Effector memory CD4-positive, alpha-beta T cell (primary cell): ENCODE measurements around the gene FLOT2.
"Not testable (repeated sequence)": the region's sequence is repeated elsewhere in the genome, so short reads cannot be mapped to it uniquely, and the experiment has no call there.

Experiments used
- DNase-seq, 3 donors: peaks; one replicate each; pipeline ENCODE4 v3.0.0-alpha.2; 2020
- H3K27ac ChIP-seq: 2 replicates; pipeline ENCODE4 v1.7.0; 2013; ENCODE audit warnings: mild to moderate bottlenecking, low read length, moderate library complexity; ENCODE audit not compliant: insufficient read depth, poor library complexity, severe bottlenecking
- H3K27me3 ChIP-seq: replicated peaks from 2 replicates; pipeline ENCODE4 v1.7.0; 2013; ENCODE audit warnings: mild to moderate bottlenecking, low read length; ENCODE audit not compliant: insufficient read depth, control insufficient read depth, poor library complexity, severe bottlenecking
- H3K36me3 ChIP-seq: 2 replicates; pipeline ENCODE4 v1.7.0; 2013; ENCODE audit warnings: mild to moderate bottlenecking, low read length, moderate library complexity; ENCODE audit not compliant: control insufficient read depth, insufficient read depth
- H3K4me1 ChIP-seq: 2 replicates; pipeline ENCODE4 v1.7.0; 2013; ENCODE audit warnings: low read length, mild to moderate bottlenecking; ENCODE audit not compliant: control insufficient read depth, insufficient read depth, poor library complexity, severe bottlenecking
- H3K4me3 ChIP-seq: 2 replicates; pipeline ENCODE4 v1.7.0; 2013; ENCODE audit warnings: low read length, low read depth, mild to moderate bottlenecking; ENCODE audit not compliant: insufficient read depth, poor library complexity, severe bottlenecking
- H3K9me3 ChIP-seq: 2 replicates; pipeline ENCODE4 v1.7.0; 2013; ENCODE audit warnings: mild to moderate bottlenecking, low read length, moderate library complexity; ENCODE audit not compliant: control insufficient read depth

The FLOT2 gene

DNA sequence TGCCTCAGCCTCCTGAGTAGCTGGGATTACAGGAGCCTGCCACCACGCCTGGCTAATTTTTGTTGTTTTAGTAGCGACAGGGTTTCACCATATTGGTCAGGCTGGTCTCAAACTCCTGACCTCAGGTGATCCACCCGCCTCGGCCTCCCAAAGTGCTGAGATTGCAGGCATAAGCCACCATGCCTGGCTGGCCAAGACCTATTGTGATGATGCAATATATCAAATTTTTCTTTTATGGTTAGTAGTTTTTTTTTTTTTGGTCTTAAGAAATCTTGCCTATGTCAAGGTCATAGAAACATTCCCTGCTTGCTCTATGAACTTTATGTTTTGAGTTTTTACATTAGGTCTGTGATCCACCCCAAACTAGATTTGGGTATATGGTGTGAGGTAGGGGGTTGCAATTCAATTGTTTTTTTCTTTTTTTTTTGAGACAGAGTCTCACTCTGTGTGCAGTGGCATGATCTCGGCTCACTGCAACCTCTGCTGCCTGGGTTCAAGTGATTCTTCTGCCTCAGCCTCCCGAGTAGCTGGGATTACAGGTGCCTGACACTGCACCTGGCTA lies 20.3 kb downstream of the FLOT2 start:
- H3K27ac ChIP-seq, H3K9me3 ChIP-seq, H3K4me3 ChIP-seq, DNase-seq, H3K27me3 ChIP-seq, H3K4me1 ChIP-seq: not testable (repeated sequence)
- H3K36me3 ChIP-seq, result peaks cover 39% of the 10 kb centered on the region

DNA sequence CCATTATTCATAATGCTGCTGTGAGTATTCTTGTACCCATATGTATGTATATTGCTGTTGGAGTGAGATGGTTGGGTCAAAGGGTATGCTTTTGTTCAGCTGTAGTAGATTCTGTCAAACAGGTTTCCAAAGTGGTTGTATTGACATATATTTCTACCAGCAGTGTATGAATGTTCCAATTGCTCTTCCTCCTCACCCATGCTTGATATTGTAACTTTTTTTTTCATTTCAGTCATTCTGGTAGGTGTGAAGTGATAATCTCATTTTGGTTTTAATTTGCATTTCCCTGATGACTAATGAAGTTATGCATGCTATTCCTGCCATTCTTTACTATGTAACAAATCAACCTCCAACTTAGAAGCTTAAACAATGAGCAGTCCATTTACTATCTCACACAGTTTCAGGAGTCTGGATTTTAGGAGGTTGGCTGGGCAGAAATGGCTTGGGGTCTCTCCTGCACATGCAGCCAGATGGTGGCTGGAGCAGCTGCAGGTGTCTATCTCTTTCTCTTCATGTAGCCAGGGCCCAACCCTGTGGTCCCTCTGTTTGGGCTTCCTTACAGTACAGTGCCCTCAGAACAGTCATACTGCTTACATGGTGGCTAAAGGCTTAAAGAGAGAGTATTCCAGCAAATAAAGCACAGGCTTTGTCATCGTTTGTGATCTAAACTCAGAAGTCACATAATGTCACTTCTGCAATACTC lies 21.5 kb downstream of the FLOT2 start:
- Histone ChIP-seq H3K9me3 (no peaks in the 10 kb centered on the region), H3K36me3 (peaks cover 27% of the 10 kb centered on the region), H3K4me1 (peaks cover 5% of the 10 kb centered on the region), H3K27ac (no peak overlapping the region), H3K27me3 (no peaks in the 10 kb centered on the region), H3K4me3 (no peak overlapping the region)
- DNase-seq, result no peak

DNA sequence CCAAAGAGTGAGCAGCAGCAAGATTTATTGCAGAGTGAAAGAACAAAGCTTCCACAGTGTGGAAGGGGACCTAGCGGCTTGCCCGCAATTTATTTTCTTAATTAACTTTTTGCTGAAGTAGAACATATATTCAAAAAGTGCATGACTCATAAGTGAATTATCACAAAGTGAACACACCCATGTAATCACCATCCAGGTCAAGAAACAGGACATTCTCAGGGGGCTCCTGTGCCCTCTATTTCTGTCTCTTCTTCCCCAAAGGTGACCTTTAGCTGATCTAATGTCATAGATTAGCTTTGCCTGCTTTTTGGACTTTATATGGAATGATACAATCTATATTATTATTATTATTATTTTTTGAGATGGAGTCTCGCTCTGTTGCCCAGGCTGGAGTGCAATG lies 22.8 kb downstream of the FLOT2 start:
- no peak overlapping the region for H3K4me3 ChIP-seq
- H3K4me1 ChIP-seq, result peaks cover 8% of the 10 kb centered on the region
- H3K36me3 ChIP-seq, result peaks cover 15% of the 10 kb centered on the region
- no peak for DNase-seq
- H3K9me3 ChIP-seq, result no peaks in the 10 kb centered on the region
- H3K27me3 ChIP-seq, result no peaks in the 10 kb centered on the region
- H3K27ac ChIP-seq, result no peak overlapping the region

- DNase-seq, result no peak
- Histone ChIP-seq H3K36me3 (peaks cover 5% of the 10 kb centered on the region), H3K4me1 (peaks cover 8% of the 10 kb centered on the region), H3K27ac (no peak overlapping the region), H3K9me3 (no peaks in the 10 kb centered on the region), H3K4me3 (no peak overlapping the region), H3K27me3 (no peaks in the 10 kb centered on the region)
Measured at GRCh38 chr17:28873839-28874238, 23.7 kb downstream of the FLOT2 start.

DNA sequence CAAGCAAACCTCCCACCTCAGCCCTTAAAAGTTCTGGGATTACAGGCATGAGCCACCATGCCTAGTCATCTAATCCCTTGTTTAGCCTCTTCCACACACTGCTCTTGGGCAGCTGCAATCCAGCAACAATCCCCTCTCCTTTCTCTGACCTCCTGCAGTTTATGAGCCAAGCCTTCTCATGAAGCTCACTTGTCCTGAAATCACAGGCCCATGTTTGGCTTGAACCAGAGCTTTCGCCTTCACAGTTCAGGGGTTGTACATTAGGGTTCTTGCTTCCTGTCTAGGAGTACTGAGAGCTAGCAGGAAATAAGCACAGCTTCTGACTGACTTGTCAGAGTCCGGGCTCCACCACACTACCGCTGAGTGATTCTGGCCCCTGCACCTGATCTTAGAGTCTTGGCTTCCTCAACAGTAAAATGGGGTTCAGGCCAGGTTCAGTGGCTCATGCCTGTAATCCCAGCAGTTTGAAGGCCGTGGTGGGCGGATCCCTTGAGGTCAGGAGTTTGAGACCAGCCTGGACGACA lies 26.4 kb downstream of the FLOT2 start:
- Histone ChIP-seq H3K4me3 (no peak overlapping the region), H3K36me3 (no peaks in the 10 kb centered on the region), H3K4me1 (peaks cover 8% of the 10 kb centered on the region), H3K9me3 (no peaks in the 10 kb centered on the region), H3K27me3 (no peaks in the 10 kb centered on the region), H3K27ac (peak overlapping the region; percentile 30)
- no peak for DNase-seq

DNA sequence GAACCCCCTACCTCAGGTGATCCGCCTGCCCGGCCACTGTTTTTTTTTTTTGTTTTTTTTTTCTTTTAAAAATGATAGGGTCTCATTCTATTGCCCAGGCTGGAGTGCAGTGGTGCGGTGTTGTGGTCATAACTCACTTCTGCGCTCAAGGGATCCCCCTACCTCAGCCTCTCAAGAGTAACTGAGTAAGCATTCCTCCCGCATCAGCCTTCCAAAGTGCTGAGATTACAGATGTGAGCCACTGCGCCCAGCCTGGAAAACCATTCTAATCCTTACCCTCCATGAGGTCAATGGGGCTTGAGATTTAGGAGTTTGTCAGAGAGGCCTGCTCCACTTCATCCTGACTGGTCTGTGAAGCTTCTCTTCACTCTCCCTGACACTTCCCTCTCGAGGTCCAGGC lies 30.3 kb downstream of the FLOT2 start:
- Histone ChIP-seq H3K27me3 (no peaks in the 10 kb centered on the region), H3K4me3 (no peak overlapping the region), H3K4me1 (peaks cover 8% of the 10 kb centered on the region), H3K36me3 (no peaks in the 10 kb centered on the region), H3K9me3 (no peaks in the 10 kb centered on the region), H3K27ac (no peak overlapping the region)
- no peak for DNase-seq

DNA sequence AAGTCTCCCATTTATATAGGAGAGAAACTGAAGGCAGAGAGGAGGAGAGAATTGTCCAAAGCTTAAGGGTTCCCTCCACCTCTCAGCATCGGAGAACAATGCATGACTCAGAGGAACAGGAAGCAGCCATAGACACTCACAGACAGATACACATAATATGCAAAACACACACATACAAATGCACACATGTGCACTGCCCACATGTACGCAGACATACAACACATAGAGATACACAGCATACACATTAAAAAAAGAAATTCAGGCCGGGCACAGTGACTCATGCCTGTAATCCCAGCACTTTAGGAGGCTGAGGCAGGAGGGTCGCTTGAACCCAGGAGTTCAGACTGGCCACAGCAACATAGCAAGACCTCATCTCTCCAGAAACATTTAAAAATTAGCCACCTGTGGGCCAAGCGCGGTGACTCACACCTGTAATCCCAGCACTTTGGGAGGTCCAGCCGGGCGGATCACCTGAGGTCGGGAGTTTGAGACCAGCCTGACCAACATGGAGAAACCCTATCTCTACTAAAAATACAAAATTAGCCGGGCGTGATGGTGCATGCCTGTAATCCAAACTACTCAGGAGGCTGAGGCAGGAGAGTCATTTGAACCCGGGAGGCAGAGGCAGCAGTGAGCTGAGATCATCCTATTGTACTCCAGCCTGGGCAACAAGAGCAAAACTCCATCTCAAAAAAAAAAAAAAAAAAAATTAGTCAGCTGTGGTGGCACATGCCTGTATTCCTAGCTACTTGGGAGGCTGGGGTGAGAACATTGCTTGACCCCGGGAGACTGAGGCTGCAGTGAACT lies 31.4 kb downstream of the FLOT2 start:
- Histone ChIP-seq H3K36me3 (no peaks in the 10 kb centered on the region), H3K27me3 (no peaks in the 10 kb centered on the region), H3K27ac (no peak overlapping the region), H3K9me3 (no peaks in the 10 kb centered on the region), H3K4me1 (peaks cover 4% of the 10 kb centered on the region), H3K4me3 (no peak overlapping the region)
- no peak for DNase-seq

DNA sequence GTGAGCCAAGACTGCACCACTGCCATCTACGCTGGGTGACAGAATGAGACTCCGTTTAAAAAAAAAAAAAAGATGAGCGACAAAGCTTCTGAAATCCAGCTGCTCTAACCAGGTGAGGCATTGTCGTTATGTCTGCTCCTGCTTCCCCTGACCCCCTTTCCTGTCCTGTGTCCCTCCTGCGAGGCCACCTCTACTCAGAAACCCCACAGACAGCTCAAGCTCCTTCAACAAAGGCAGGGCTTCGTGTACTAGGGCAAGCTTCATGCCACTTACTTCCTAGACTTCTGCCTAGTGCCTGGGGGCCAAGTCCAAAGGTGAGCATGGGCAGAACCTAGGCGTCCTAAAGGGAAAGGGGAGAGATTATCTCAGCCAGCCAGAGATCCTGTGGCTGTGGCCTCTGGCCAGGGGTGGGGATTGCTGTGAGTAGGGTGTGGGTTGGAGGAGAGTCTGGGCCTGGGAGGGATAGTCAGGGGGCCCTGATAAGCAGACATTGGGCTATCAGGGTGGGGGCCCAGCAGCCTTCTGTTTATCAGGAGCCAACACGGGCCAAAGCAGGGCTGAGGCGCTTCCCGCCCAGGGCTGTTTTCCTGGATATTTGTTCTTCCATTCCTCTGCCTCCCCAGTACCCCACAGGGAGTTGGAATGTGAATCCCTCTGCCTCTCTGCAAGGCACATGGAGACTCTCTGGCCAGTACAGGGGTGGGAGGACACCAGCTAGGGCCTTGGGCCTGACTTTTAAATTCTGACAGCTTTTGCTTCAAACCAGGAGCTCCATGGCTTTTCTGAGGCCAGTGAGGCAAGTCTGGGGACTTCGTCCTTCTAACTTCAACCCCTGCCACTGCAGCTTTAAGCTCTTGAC lies 32.3 kb downstream of the FLOT2 start:
- DNase-seq, result no peak
- no peaks in the 10 kb centered on the region for H3K4me1 ChIP-seq
- no peaks in the 10 kb centered on the region for H3K9me3 ChIP-seq
- H3K27me3 ChIP-seq, result no peaks in the 10 kb centered on the region
- no peak overlapping the region for H3K27ac ChIP-seq
- no peak overlapping the region for H3K4me3 ChIP-seq
- H3K36me3 ChIP-seq, result peaks cover 5% of the 10 kb centered on the region

DNA sequence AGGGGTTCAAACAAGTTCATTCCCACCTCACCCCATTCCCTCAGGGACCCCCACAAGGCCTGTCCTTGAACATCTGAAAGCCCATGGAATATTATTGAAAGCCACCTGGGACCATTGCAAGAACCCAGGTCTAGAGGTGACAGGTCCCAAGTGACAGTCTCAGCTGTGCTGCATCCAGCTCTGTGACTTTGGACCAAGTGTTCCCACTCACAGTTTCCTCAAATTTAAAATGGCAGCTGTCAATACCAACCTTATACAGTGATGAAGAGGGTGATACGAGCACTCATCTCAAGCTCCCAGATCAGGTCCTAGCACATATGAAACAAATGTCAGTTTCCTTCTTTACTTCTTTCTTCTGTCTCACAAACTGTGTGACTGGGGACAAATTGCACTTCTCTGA lies 33.6 kb downstream of the FLOT2 start:
- Histone ChIP-seq H3K9me3 (no peaks in the 10 kb centered on the region), H3K27ac (no peak overlapping the region), H3K4me3 (no peak overlapping the region), H3K4me1 (no peaks in the 10 kb centered on the region), H3K36me3 (peaks cover 14% of the 10 kb centered on the region), H3K27me3 (no peaks in the 10 kb centered on the region)
- DNase-seq, result no peak
